Epithelial cell of prostate (primary cell): ENCODE results near the gene GDA.

Source experiments
- DNase-seq: peaks from one replicate; pipeline ENCODE4 v3.0.0-alpha.2; 2011; ENCODE audit warnings: low read depth, low spot score
- H3K27ac ChIP-seq: fragments of 450-650 bp; 2 replicates; pipeline ENCODE4 v1.5.1; 2017; ENCODE audit warnings: mild to moderate bottlenecking

The GDA gene

GRCh38 chr9:72149231-72149975 lies at the start of gene GDA:
Gene GDA, plus strand, starts transcription at chr9:72149440. Its CDS starts 120 bp downstream, at chr9:72149560.
- no peak for DNase-seq
- no peak within 1 kb of the TSS for H3K27ac ChIP-seq

- no peak overlapping the region for H3K27ac ChIP-seq
- no peak for DNase-seq
These were observed 46.7 kb upstream of the GDA start for GRCh38 chr9:72102520-72102919.

GRCh38 chr9:72113056-72113455 lies 36.2 kb upstream of the GDA start:
- DNase-seq = no peak
- no peak overlapping the region for H3K27ac ChIP-seq

- no peak overlapping the region for H3K27ac ChIP-seq
- no peak for DNase-seq
These were observed 29.4 kb upstream of the GDA start for GRCh38 chr9:72119853-72120252.

GRCh38 chr9:72124947-72125346 lies 24.3 kb upstream of the GDA start:
- DNase-seq = no peak
- no peak overlapping the region for H3K27ac ChIP-seq

GRCh38 chr9:72127753-72128152 lies 21.5 kb upstream of the GDA start:
- no peak overlapping the region for H3K27ac ChIP-seq
- DNase-seq = no peak

GRCh38 chr9:72128526-72128925 lies 20.7 kb upstream of the GDA start:
- DNase-seq = no peak
- no peak overlapping the region for H3K27ac ChIP-seq

GRCh38 chr9:72129271-72130156 lies 19.7 kb upstream of the GDA start:
- DNase-seq = no peak
- no peak overlapping the region for H3K27ac ChIP-seq

GRCh38 chr9:72130321-72130720 lies 18.9 kb upstream of the GDA start:
- no peak for DNase-seq
- H3K27ac ChIP-seq = no peak overlapping the region

- no peak overlapping the region for H3K27ac ChIP-seq
- no peak for DNase-seq
These were observed 18.0 kb upstream of the GDA start for GRCh38 chr9:72131206-72131605.

GRCh38 chr9:72132052-72132451 lies 17.2 kb upstream of the GDA start:
- DNase-seq = no peak
- no peak overlapping the region for H3K27ac ChIP-seq

GRCh38 chr9:72133365-72134035 lies 15.7 kb upstream of the GDA start:
- no peak for DNase-seq
- no peak overlapping the region for H3K27ac ChIP-seq

GRCh38 chr9:72134801-72135200 lies 14.4 kb upstream of the GDA start:
- no peak for DNase-seq
- H3K27ac ChIP-seq = no peak overlapping the region

- no peak for DNase-seq
- H3K27ac ChIP-seq = no peak overlapping the region
These were observed 11.4 kb upstream of the GDA start for GRCh38 chr9:72137697-72138365.

- peak overlapping the region; percentile 50 for H3K27ac ChIP-seq
- DNase-seq = no peak
These were observed 10.0 kb upstream of the GDA start for GRCh38 chr9:72139226-72139625.

- H3K27ac ChIP-seq = peak overlapping the region; percentile 50
- DNase-seq = no peak
These were observed 8.7 kb upstream of the GDA start for GRCh38 chr9:72140586-72140985.

- DNase-seq = no peak
- no peak overlapping the region for H3K27ac ChIP-seq
These were observed 7.8 kb upstream of the GDA start for GRCh38 chr9:72141484-72141883.

- DNase-seq = no peak
- no peak overlapping the region for H3K27ac ChIP-seq
These were observed 4.3 kb upstream of the GDA start for GRCh38 chr9:72144756-72145492.

- no peak overlapping the region for H3K27ac ChIP-seq
- DNase-seq = no peak
These were observed 3.3 kb upstream of the GDA start for GRCh38 chr9:72145733-72146505.
